GM21447 (cell line): ENCODE results near the gene GTPBP4.
"Not testable (repeated sequence)": the region's sequence is repeated elsewhere in the genome, so short reads cannot be mapped to it uniquely, and the experiment has no call there.

Experiments used
- ATAC-seq: cut with Tn5 transposase; IDR thresholded peaks from one replicate; pipeline ENCODE4 v1.9.1; 2021; ENCODE audit not compliant: unreplicated experiment

Gene GTPBP4

GRCh38 chr10:988667-989545 is 672 bp downstream of the GTPBP4 start:
- peak; percentile 11 for ATAC-seq

- no peak for ATAC-seq
Observed at GRCh38 chr10:990808-991207, 2.6 kb downstream of the GTPBP4 start.

- no peak for ATAC-seq
Observed at GRCh38 chr10:992467-992866, 4.2 kb downstream of the GTPBP4 start.

- ATAC-seq: no peak
Observed at GRCh38 chr10:992871-993270, 4.6 kb downstream of the GTPBP4 start.

GRCh38 chr10:994836-995558 is 6.8 kb downstream of the GTPBP4 start:
- ATAC-seq: no peak

GRCh38 chr10:995559-995926 is 7.3 kb downstream of the GTPBP4 start:
- ATAC-seq: no peak

- no peak for ATAC-seq
Observed at GRCh38 chr10:996031-996430, 7.8 kb downstream of the GTPBP4 start.

- ATAC-seq: no peak
Observed at GRCh38 chr10:997266-998022, 9.2 kb downstream of the GTPBP4 start.

- no peak for ATAC-seq
Observed at GRCh38 chr10:1002425-1003006, 14.3 kb downstream of the GTPBP4 start.

GRCh38 chr10:1003884-1004670 is 15.8 kb downstream of the GTPBP4 start:
- no peak for ATAC-seq

GRCh38 chr10:1006573-1006972 is 18.3 kb downstream of the GTPBP4 start:
- ATAC-seq: no peak

- ATAC-seq: no peak
Observed at GRCh38 chr10:1007583-1007982, 19.3 kb downstream of the GTPBP4 start.

GRCh38 chr10:1009071-1009494 is 20.8 kb downstream of the GTPBP4 start:
- no peak for ATAC-seq

GRCh38 chr10:1009947-1010346 is 21.7 kb downstream of the GTPBP4 start:
- not testable (repeated sequence) for ATAC-seq

- ATAC-seq: no peak
Observed at GRCh38 chr10:1010703-1011102, 22.5 kb downstream of the GTPBP4 start.

GRCh38 chr10:1011696-1012095 is 23.5 kb downstream of the GTPBP4 start:
- no peak for ATAC-seq

GRCh38 chr10:1015688-1016087 is 27.5 kb downstream of the GTPBP4 start:
- ATAC-seq: no peak

GRCh38 chr10:1019362-1019761 is 31.1 kb downstream of the GTPBP4 start:
- ATAC-seq: no peak

GRCh38 chr10:1020460-1020859 is 32.2 kb downstream of the GTPBP4 start:
- no peak for ATAC-seq

GRCh38 chr10:1020958-1021357 is 32.7 kb downstream of the GTPBP4 start:
- no peak for ATAC-seq
